Neutrophil (primary cell): ENCODE data around the gene ARAP1.

ENCODE experiments used
- H3K27ac ChIP-seq: fragments of 200-600 bp; sonication (generic); 2 replicates; pipeline ENCODE4 v1.5.1; 2016; ENCODE audit warnings: mild to moderate bottlenecking, moderate library complexity
- H3K27me3 ChIP-seq: fragments of 200-600 bp; sonication (generic); 2 replicates; pipeline ENCODE4 v1.6.0; 2016; ENCODE audit warnings: mild to moderate bottlenecking
- H3K36me3 ChIP-seq: fragments of 200-600 bp; sonication (generic); 2 replicates; pipeline ENCODE4 v1.5.1; 2017
- H3K4me1 ChIP-seq, 2 experiments: fragments of 200-600 bp in 1 of 2; sonication (generic) in 1 of 2; 1 replicate in 1 of 2; 2 replicates in 1 of 2; pipeline versions ENCODE4 v1.5.1 to v1.6.1; 2013 to 2016; ENCODE audit warnings: low read depth in 1 of 2, low read length in 1 of 2, mild to moderate bottlenecking in 1 of 2, moderate library complexity in 1 of 2; ENCODE audit not compliant: control insufficient read depth in 1 of 2, insufficient read depth in 1 of 2
- H3K4me3 ChIP-seq, 2 experiments: fragments of 200-600 bp in 1 of 2; sonication (generic) in 1 of 2; 1 replicate in 1 of 2; 2 replicates in 1 of 2; pipeline ENCODE4 v1.5.1; 2013 to 2016; ENCODE audit warnings: low read depth in 1 of 2, low read length in 1 of 2, mild to moderate bottlenecking in 1 of 2, moderate library complexity in 1 of 2
- H3K9me3 ChIP-seq: fragments of 200-600 bp; sonication (generic); 2 replicates; pipeline ENCODE4 v1.5.1; 2016
- CTCF ChIP-seq: fragments of 200-600 bp; sonication (generic); IDR thresholded peaks from 2 replicates; pipeline ENCODE4 v1.5.1; 2016; ENCODE audit warnings: antibody characterized with exemption

Gene ARAP1

DNA sequence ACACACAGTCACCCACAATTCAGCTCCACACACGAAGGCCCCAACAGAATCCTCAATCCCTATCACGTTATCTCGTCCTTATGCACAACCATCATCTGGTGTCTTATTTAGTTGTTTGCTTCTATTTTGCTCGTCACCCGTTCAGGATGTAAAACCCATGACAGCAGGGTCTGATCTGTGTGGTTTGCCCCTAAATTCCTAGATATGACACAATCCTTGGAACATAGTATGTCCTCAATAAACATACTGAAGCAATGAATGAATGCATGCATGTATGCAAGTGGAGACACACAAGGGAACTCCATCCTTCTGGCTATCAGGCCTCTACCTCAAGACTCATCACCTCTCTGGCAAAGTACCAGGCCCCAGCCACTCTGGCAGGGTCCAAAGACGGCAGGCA lies 21.5 kb upstream of the ARAP1 start:
- Histone ChIP-seq H3K9me3 (no peaks in the 10 kb centered on the region), H3K4me1 (peaks cover 30 to 31% of the 10 kb centered on the region in 2 experiments), H3K36me3 (no peaks in the 10 kb centered on the region), H3K4me3 (no peak overlapping the region), H3K27me3 (no peaks in the 10 kb centered on the region), H3K27ac (no peak overlapping the region)
- TF ChIP-seq CTCF, result no peak

GRCh38 chr11:72773291-72773690 lies 21.1 kb upstream of the ARAP1 start:
- H3K36me3 ChIP-seq, result no peaks in the 10 kb centered on the region
- H3K9me3 ChIP-seq, result no peaks in the 10 kb centered on the region
- H3K27ac ChIP-seq, result no peak overlapping the region
- no peak for TF ChIP-seq CTCF
- no peak overlapping the region for H3K4me3 ChIP-seq
- peaks cover 26 to 27% of the 10 kb centered on the region in 2 experiments for H3K4me1 ChIP-seq
- no peaks in the 10 kb centered on the region for H3K27me3 ChIP-seq

GRCh38 chr11:72772059-72772458 lies 19.9 kb upstream of the ARAP1 start:
- H3K4me3 ChIP-seq, result no peak overlapping the region
- no peaks in the 10 kb centered on the region for H3K27me3 ChIP-seq
- H3K9me3 ChIP-seq, result no peaks in the 10 kb centered on the region
- no peak for TF ChIP-seq CTCF
- H3K36me3 ChIP-seq, result no peaks in the 10 kb centered on the region
- H3K27ac ChIP-seq, result no peak overlapping the region
- H3K4me1 ChIP-seq, result peaks cover 13 to 15% of the 10 kb centered on the region in 2 experiments

GRCh38 chr11:72771507-72771906 lies 19.3 kb upstream of the ARAP1 start:
- TF ChIP-seq CTCF, result no peak
- Histone ChIP-seq H3K27ac (no peak overlapping the region), H3K27me3 (no peaks in the 10 kb centered on the region), H3K4me3 (no peak overlapping the region), H3K9me3 (no peaks in the 10 kb centered on the region), H3K4me1 (peaks cover 8 to 10% of the 10 kb centered on the region in 2 experiments), H3K36me3 (no peaks in the 10 kb centered on the region)

DNA sequence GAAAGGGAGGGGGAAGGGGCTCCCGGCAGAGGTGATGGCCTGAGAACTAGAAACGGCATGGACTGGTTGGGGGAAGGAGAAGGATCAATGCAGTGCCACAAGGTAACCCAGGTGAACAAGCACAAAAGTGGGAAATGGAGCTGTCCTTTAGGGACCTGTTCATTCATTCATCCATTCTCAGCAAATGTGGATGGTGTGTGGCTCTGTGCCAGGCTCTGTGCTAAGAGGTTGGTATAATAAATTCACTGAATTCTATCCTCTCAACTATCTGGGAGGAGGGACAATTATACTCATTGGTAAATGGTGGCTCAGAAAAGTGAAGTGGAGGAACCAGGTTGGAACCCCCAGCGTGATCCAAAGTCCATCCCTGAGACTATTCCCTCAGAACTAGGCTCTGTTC lies 18.6 kb upstream of the ARAP1 start:
- no peak for TF ChIP-seq CTCF
- Histone ChIP-seq H3K9me3 (no peaks in the 10 kb centered on the region), H3K4me1 (peaks cover under 1 to 2% of the 10 kb centered on the region in 2 experiments), H3K4me3 (no peak overlapping the region), H3K36me3 (no peaks in the 10 kb centered on the region), H3K27ac (no peak overlapping the region), H3K27me3 (no peaks in the 10 kb centered on the region)

GRCh38 chr11:72769680-72770079 lies 17.5 kb upstream of the ARAP1 start:
- TF ChIP-seq CTCF, result no peak
- Histone ChIP-seq H3K9me3 (no peaks in the 10 kb centered on the region), H3K36me3 (no peaks in the 10 kb centered on the region), H3K4me3 (no peak overlapping the region), H3K27ac (no peak overlapping the region), H3K4me1 (no peaks in the 10 kb centered on the region), H3K27me3 (no peaks in the 10 kb centered on the region)
